GM12801 (cell line): ENCODE results near the gene MTHFD1L.

ENCODE experiments used
- TF ChIP-seq, protein P1 (sequence below): IDR thresholded peaks from one replicate; pipeline ENCODE4 v1.5.1; 2011; ENCODE audit warnings: control low read depth; ENCODE audit not compliant: insufficient read length; ENCODE audit errors: extremely low read depth

MTHFD1L gene

DNA sequence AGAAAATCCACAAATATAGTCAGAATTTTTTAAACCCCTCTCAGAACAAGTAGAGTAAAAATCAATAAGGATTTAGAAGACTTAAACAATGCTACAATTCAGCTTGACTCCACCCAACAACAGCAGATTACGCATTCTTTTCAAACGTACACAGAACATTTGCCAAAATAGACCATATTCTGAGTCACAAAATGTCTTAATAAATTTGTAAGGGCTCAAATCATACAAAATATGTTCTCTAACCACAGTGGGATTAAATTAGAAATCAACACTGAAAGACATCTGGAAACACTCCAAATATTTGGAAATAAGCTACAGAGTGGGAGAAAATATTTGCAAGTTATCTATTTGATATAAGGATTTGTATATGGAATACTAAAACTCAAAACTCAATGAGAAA lies 210.0 kb downstream of the MTHFD1L start:
- TF ChIP-seq, protein P1, sequence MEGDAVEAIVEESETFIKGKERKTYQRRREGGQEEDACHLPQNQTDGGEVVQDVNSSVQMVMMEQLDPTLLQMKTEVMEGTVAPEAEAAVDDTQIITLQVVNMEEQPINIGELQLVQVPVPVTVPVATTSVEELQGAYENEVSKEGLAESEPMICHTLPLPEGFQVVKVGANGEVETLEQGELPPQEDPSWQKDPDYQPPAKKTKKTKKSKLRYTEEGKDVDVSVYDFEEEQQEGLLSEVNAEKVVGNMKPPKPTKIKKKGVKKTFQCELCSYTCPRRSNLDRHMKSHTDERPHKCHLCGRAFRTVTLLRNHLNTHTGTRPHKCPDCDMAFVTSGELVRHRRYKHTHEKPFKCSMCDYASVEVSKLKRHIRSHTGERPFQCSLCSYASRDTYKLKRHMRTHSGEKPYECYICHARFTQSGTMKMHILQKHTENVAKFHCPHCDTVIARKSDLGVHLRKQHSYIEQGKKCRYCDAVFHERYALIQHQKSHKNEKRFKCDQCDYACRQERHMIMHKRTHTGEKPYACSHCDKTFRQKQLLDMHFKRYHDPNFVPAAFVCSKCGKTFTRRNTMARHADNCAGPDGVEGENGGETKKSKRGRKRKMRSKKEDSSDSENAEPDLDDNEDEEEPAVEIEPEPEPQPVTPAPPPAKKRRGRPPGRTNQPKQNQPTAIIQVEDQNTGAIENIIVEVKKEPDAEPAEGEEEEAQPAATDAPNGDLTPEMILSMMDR, result no peak

DNA sequence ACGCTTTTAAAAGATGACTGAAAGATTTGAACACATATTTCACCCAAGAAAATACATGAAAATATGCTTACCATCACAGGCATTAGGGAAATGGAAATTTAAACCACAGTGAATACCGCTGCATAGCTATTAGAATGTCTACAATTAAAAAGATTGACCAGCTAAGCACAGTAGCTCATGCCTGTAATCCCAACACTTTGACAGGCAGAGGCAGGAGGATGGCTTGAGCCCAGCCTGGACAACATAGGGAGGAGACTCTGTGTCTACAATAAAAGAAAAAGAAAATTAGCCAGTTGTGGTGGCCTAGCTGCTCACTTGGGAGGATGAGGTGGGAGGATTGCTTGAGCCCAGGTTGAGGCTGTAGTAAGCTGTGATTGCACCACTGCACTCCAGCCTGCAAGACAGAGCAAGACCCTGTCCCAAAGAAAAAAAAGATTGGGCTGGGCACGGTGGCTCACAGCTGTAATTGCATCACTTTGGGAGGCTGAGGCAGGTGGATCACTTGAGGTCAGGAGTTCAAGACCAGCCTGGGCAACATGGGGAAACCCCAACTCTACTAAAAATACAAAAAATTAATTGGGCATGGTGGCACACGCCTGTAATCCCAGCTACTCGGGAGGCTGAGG lies 210.5 kb downstream of the MTHFD1L start:
- TF ChIP-seq, protein P1, result no peak

DNA sequence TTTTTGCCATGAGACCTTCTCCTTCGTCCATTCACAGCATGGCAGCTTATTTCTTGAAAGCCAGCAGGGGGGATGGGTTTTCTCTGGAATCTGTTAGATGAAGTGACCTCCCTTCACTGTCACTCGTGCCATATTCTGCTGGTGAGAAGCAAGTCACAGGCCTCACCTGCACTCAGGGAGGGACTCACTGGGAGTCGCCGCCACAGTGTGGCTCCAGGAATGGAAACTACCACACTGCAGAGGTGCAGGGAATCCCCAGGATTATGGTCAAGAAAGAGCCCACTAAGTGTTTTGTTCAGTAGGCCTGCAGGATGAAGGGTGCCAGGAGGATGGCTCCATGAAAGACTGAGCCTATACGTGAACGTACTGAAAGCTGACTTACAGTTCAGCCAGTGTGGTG lies 213.2 kb downstream of the MTHFD1L start:
- TF ChIP-seq, protein P1, result no peak

DNA sequence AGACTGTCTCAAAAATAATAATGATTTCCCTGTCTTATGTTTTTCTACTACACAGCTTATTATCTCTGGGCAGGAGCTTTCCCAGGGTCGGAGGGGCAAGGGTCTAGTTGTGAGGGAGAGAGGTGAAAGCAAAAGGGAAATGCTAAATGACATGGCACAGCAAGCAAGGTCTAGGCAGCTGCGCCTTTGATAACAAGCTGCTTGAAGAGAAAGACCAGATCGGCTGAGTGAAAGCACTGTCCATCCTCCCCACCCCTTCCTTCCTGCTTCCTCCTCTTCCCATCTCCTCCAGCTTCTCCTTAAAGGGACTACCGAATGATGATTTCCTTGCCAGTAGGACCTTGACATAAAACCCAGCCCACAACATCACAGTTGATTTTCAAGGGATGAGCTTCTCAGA lies 216.2 kb downstream of the MTHFD1L start:
- TF ChIP-seq, protein P1, result no peak

DNA sequence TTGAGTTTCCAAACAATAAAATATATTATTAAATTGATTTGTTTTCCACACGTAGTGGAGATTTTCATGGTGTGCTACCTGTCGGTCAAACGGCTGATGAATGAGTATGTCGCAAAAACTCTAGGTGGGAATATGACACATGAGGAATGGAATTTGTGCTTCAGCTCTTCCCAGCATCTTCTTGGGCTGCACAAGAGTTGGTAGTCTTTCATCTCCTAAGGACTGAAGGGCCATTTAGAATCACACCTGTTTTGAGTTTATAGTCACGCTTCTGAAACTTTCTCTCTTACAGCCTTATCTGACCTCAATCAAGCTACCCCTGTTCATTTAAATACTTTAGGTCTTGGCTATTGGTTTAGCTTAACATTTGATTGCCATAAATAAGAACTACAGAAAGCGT lies 216.6 kb downstream of the MTHFD1L start:
- TF ChIP-seq, protein P1, result no peak

DNA sequence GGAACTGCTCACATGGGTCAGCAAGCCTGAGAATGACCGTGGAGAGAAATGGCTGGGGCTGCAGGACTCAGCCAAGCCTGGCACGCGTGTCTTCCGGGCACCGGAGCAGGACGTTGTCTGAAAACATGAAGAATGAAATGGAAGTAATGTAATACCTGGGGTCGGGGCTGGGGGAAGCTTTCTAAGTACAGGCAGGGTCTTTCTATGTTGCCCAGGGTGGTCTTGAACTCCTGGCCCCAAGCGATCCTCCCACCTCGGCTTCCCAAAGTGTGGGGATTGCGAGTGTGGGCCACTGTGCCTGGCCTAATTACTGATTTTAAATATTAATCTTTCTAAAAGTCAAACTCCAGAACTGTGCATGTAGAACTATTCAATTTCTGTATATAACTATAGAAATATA lies 218.8 kb downstream of the MTHFD1L start:
- TF ChIP-seq, protein P1, result no peak

DNA sequence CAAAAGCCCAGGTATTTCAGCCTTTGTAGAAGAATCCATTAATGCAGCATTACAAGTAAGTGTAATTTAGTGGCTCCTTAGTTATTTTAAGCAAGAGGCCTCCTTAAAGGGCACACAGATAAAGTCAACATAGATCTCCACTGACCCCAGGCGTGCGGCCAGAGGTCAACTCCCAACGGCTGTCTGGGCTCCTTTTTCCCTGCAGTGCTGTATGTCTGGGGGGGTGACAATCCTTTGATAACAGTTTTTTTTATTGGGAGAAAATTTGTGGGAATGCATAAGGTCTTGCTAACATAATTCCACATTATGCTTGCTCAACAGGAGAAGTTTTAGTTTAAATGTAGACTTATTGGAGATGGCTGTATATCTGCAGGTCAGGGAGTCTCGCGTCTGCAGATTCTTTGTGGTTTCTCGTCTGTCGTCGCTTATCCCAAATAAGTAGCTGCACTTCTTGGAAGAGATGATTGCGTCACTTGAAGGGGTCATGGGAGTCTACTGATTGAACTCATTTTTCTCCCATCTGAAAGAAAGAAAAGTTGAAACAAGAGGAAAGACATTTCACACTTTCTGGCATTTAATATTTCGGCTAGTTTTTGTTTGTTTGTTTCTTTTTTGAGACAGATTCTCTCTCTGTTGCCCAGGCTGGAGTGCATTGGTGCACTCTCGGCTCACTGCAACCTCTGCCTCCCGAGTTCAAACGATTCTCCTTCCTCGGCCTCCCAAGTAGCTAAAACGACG lies 222.5 kb downstream of the MTHFD1L start:
- TF ChIP-seq, protein P1, result no peak
